ENCODE measurements around the gene DPP6. TPM values are rescaled to one million over a fixed set of nuclear protein-coding genes. Genes with fewer than 3 reads are reported as not detected.

The DPP6 gene
- total RNA-seq, 2 experiments from 2014 or later, result not detected

GRCh38 chr7:154183482-154183881 is 131.3 kb downstream of the DPP6 start:
- Mint-ChIP-seq H3K9me3 (no peaks in the 10 kb centered on the region), H3K4me1 (ENCODE audit: low read depth) (no peaks in the 10 kb centered on the region), H3K27ac (no peak overlapping the region), H3K4me3 (no peak overlapping the region), H3K36me3 (ENCODE audit: low read depth) (no peaks in the 10 kb centered on the region), H3K27me3 (no peaks in the 10 kb centered on the region)
- intact Hi-C loops (cut with DNase I, micrococcal nuclease), result no loop called here
- H3K36me3 ChIP-seq (ENCODE audit: insufficient read depth, low read length), result no peaks in the 10 kb centered on the region
- peaks cover 0 to 2% of the 10 kb centered on the region in 2 experiments for H3K27me3 ChIP-seq (ENCODE audit: control insufficient read depth in 1 of 2, insufficient read depth in 2 of 2, low read length in 2 of 2)
- POLR2A ChIA-PET, result no interaction called here
- H3K4me3 ChIP-seq (ENCODE audit: low read length), result no peak overlapping the region
- no peak overlapping the region for H3K27ac ChIP-seq (ENCODE audit: low read depth in 1 of 2, low read length in 2 of 2)
- CTCF ChIA-PET, result no interaction called here
- DNase-seq (no peak), ATAC-seq (ENCODE audit: poor library complexity) (no peak)
- no peaks in the 10 kb centered on the region for H3K4me1 ChIP-seq (ENCODE audit: insufficient read depth, low read length)
- peaks cover 0 to 4% of the 10 kb centered on the region in 2 experiments for H3K9me3 ChIP-seq (ENCODE audit: control insufficient read depth in 1 of 2, insufficient read depth in 1 of 2, low read length in 2 of 2)
- TF ChIP-seq, protein P1, sequence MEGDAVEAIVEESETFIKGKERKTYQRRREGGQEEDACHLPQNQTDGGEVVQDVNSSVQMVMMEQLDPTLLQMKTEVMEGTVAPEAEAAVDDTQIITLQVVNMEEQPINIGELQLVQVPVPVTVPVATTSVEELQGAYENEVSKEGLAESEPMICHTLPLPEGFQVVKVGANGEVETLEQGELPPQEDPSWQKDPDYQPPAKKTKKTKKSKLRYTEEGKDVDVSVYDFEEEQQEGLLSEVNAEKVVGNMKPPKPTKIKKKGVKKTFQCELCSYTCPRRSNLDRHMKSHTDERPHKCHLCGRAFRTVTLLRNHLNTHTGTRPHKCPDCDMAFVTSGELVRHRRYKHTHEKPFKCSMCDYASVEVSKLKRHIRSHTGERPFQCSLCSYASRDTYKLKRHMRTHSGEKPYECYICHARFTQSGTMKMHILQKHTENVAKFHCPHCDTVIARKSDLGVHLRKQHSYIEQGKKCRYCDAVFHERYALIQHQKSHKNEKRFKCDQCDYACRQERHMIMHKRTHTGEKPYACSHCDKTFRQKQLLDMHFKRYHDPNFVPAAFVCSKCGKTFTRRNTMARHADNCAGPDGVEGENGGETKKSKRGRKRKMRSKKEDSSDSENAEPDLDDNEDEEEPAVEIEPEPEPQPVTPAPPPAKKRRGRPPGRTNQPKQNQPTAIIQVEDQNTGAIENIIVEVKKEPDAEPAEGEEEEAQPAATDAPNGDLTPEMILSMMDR (IDR thresholded peaks at IDR 0.05), result no peak

DNA sequence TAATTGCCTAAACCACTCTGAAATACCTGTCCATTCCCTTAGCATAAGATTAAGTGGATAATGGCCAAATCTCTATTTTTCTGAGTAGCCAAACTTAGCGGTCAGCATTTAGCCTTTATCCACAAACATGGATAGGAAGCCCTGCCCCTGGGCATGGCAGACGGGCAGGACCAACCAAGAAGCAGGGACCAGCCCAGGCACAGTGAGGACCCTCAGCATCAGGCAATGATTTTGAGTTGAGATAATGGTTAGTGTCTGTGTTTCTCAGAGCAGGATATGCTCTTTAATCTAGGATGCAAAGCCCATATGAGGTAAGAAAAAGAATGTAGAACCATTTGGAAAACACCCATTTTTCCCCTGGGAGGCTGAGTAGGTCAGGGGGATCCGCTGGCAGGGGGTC is 131.7 kb downstream of the DPP6 start:
- ATAC-seq (ENCODE audit: poor library complexity), result no peak

GRCh38 chr7:154186811-154187210 is 134.6 kb downstream of the DPP6 start:
- no peak overlapping the region for H3K4me3 ChIP-seq (ENCODE audit: low read length)
- H3K27me3 ChIP-seq (ENCODE audit: control insufficient read depth in 1 of 2, insufficient read depth in 2 of 2, low read length in 2 of 2), result no peaks in the 10 kb centered on the region
- no peak overlapping the region for H3K4me3 Mint-ChIP-seq
- TF ChIP-seq, protein P1 (IDR thresholded peaks at IDR 0.05), result no peak
- H3K9me3 Mint-ChIP-seq, result no peaks in the 10 kb centered on the region
- H3K36me3 Mint-ChIP-seq (ENCODE audit: low read depth), result no peaks in the 10 kb centered on the region
- H3K27ac ChIP-seq (ENCODE audit: low read depth in 1 of 2, low read length in 2 of 2), result no peak overlapping the region
- H3K9me3 ChIP-seq (ENCODE audit: control insufficient read depth in 1 of 2, insufficient read depth in 1 of 2, low read length in 2 of 2), result no peaks in the 10 kb centered on the region
- H3K4me1 ChIP-seq (ENCODE audit: insufficient read depth, low read length), result no peaks in the 10 kb centered on the region
- ATAC-seq (ENCODE audit: poor library complexity) (no peak), DNase-seq (no peak)
- no peaks in the 10 kb centered on the region for H3K36me3 ChIP-seq (ENCODE audit: insufficient read depth, low read length)
- intact Hi-C loops (cut with DNase I, micrococcal nuclease), result no loop called here
- ChIA-PET POLR2A (no interaction called here), CTCF (no interaction called here)
- H3K27me3 Mint-ChIP-seq, result no peaks in the 10 kb centered on the region
- no peak overlapping the region for H3K27ac Mint-ChIP-seq
- H3K4me1 Mint-ChIP-seq (ENCODE audit: low read depth), result no peaks in the 10 kb centered on the region

More for the DNA sequence above, 131.7 kb downstream of the DPP6 start:
- H3K4me3 Mint-ChIP-seq, result no peak overlapping the region
- H3K4me1 Mint-ChIP-seq (ENCODE audit: low read depth), result no peaks in the 10 kb centered on the region
- no peak overlapping the region for H3K27ac Mint-ChIP-seq
- H3K36me3 Mint-ChIP-seq (ENCODE audit: low read depth), result no peaks in the 10 kb centered on the region
- Histone ChIP-seq H3K27me3 (ENCODE audit: control insufficient read depth in 1 of 2, insufficient read depth in 2 of 2, low read length in 2 of 2) (peaks cover 0 to under 1% of the 10 kb centered on the region in 2 experiments), H3K27ac (ENCODE audit: low read depth in 1 of 2, low read length in 2 of 2) (no peak overlapping the region), H3K4me3 (ENCODE audit: low read length) (no peak overlapping the region), H3K4me1 (ENCODE audit: insufficient read depth, low read length) (no peaks in the 10 kb centered on the region), H3K9me3 (ENCODE audit: control insufficient read depth in 1 of 2, insufficient read depth in 1 of 2, low read length in 2 of 2) (peaks cover 0 to under 1% of the 10 kb centered on the region in 2 experiments), H3K36me3 (ENCODE audit: insufficient read depth, low read length) (no peaks in the 10 kb centered on the region)
- TF ChIP-seq, protein P1 (IDR thresholded peaks at IDR 0.05), result no peak
- CTCF ChIA-PET, result no interaction called here
- no peak for DNase-seq
- intact Hi-C loops (cut with DNase I, micrococcal nuclease), result no loop called here
- POLR2A ChIA-PET, result no interaction called here
- H3K9me3 Mint-ChIP-seq, result no peaks in the 10 kb centered on the region
- H3K27me3 Mint-ChIP-seq, result no peaks in the 10 kb centered on the region

Measured in CD4-positive, alpha-beta T cell (primary cell).